ENCODE results near the gene FRMD8.
"Not testable (repeated sequence)": the region's sequence is repeated elsewhere in the genome, so short reads cannot be mapped to it uniquely, and the experiment has no call there.

FRMD8 gene

GRCh38 chr11:65438257-65439151 is 52.1 kb downstream of the FRMD8 start:
- no peak for FAIRE-seq

GRCh38 chr11:65439331-65440181 is 53.1 kb downstream of the FRMD8 start:
- FAIRE-seq, result no peak

GRCh38 chr11:65440831-65441499 is 54.5 kb downstream of the FRMD8 start:
- no peak for FAIRE-seq

- no peak for FAIRE-seq
Observed at GRCh38 chr11:65442842-65443331, 56.5 kb downstream of the FRMD8 start.

GRCh38 chr11:65444314-65445051 is 58.0 kb downstream of the FRMD8 start:
- FAIRE-seq, result no peak

GRCh38 chr11:65445101-65445603 is 58.7 kb downstream of the FRMD8 start:
- FAIRE-seq, result no peak

- no peak for FAIRE-seq
Observed at GRCh38 chr11:65445604-65446445, 59.4 kb downstream of the FRMD8 start.

GRCh38 chr11:65446446-65447277 is 60.2 kb downstream of the FRMD8 start:
- FAIRE-seq, result no peak

- FAIRE-seq, result no peak
Observed at GRCh38 chr11:65448074-65448417, 61.6 kb downstream of the FRMD8 start.

GRCh38 chr11:65448418-65449105 is 62.1 kb downstream of the FRMD8 start:
- FAIRE-seq, result no peak

- not testable (repeated sequence) for FAIRE-seq
Observed at GRCh38 chr11:65451301-65451700, 64.9 kb downstream of the FRMD8 start.

- not testable (repeated sequence) for FAIRE-seq
Observed at GRCh38 chr11:65452259-65452658, 65.8 kb downstream of the FRMD8 start.

- FAIRE-seq, result no peak
Observed at GRCh38 chr11:65452806-65453490, 66.5 kb downstream of the FRMD8 start.

- no peak for FAIRE-seq
Observed at GRCh38 chr11:65454311-65454695, 67.9 kb downstream of the FRMD8 start.

GRCh38 chr11:65454696-65455456 is 68.4 kb downstream of the FRMD8 start:
- no peak for FAIRE-seq

GRCh38 chr11:65456418-65456817 is 70.0 kb downstream of the FRMD8 start:
- FAIRE-seq, result no peak

- no peak for FAIRE-seq
Observed at GRCh38 chr11:65459552-65459951, 73.1 kb downstream of the FRMD8 start.

Measured in TTC549 (cell line).